HepG2 (cell line): ENCODE data around the gene CCDC157. TPM values are rescaled to one million over a fixed set of nuclear protein-coding genes. Genes with fewer than 3 reads are reported as not detected.

ENCODE experiments used
- ATAC-seq: fragments of 200-7000 bp; cut with Tn5 transposase; 3 replicates; pipeline ENCODE4 v1.9.1; 2020; ENCODE audit warnings: mild to moderate bottlenecking, moderate library complexity
- BruUV-seq: library from RNA; stranded (reverse); fragments of 400-500 nt; replicated peaks from 2 replicates; lab custom pipeline; 2021; lab: Mats Ljungman, UMichigan
- CTCF ChIA-PET: fragments of 300-600 bp; formaldehyde crosslinking; extraction: SDS; loops from one replicate; lab custom pipeline; 2021; ENCODE audit warnings: low total read pairs, inconsistent platforms, low intra/inter-chr PET ratio; lab: Yijun Ruan, JAX
- POLR2A ChIA-PET: fragments of 350-600 bp; sonication (Branson Sonifier 250); formaldehyde crosslinking; loops from one replicate; lab custom pipeline; 2020; ENCODE audit warnings: antibody characterized with exemption, inconsistent platforms; lab: Yijun Ruan, JAX
- DNase-seq: peaks from one replicate; pipeline ENCODE4 v3.0.0-alpha.2; 2015; ENCODE audit warnings: low spot score
- FAIRE-seq: peaks from 3 replicates; lab custom pipeline; 2011; peaks lifted over from hg19 to GRCh38; lab: Jason Lieb, UNC
- H2AFZ ChIP-seq: one replicate; pipeline ENCODE4 v1.6.1; 2011; ENCODE audit warnings: low read length, inconsistent platforms
- H3K27ac ChIP-seq: fragments of 300-600 bp; 3 replicates; pipeline ENCODE4 v1.8.0; 2011; ENCODE audit warnings: mixed run types, mild to moderate bottlenecking, mixed read lengths, low read length, inconsistent platforms; ENCODE audit not compliant: insufficient read depth; ENCODE audit errors: extremely low read length
- H3K27me3 ChIP-seq, 2 experiments: fragments of 200-600 bp in 1 of 2; 2 replicates in 1 of 2; 3 replicates in 1 of 2; pipeline versions ENCODE4 v1.6.0 to v1.8.0; 2011; ENCODE audit warnings: low read length in 2 of 2, mild to moderate bottlenecking in 2 of 2, moderate library complexity in 2 of 2, inconsistent platforms in 1 of 2; ENCODE audit not compliant: insufficient read depth in 2 of 2, control insufficient read depth in 1 of 2
- H3K36me3 ChIP-seq, 2 experiments: fragments of 200-600 bp in 1 of 2; replicated peaks in 1 of 2; 2 replicates in 1 of 2; 3 replicates in 1 of 2; pipeline versions ENCODE4 v1.5.1 to v1.8.0; 2011; ENCODE audit warnings: low read length in 2 of 2, inconsistent platforms in 1 of 2; ENCODE audit not compliant: insufficient read depth in 2 of 2, control insufficient read depth in 1 of 2
- H3K4me1 ChIP-seq: 2 replicates; pipeline ENCODE4 v1.5.1; 2012; ENCODE audit warnings: low read length, inconsistent platforms; ENCODE audit not compliant: insufficient read depth
- H3K4me2 ChIP-seq: 2 replicates; pipeline ENCODE4 v1.6.0; 2011; ENCODE audit warnings: low read depth, low read length, inconsistent platforms
- H3K4me3 ChIP-seq, 3 experiments: fragments of 200-600 bp in 1 of 3; sonication (generic), shearing (Covaris generic) in 1 of 3; replicated peaks in 1 of 3; 2 replicates each; pipeline ENCODE4 v1.5.1; 2011 to 2016; ENCODE audit warnings: low read length in 3 of 3, inconsistent platforms in 2 of 3, low read depth in 2 of 3, mild to moderate bottlenecking in 2 of 3, control low read depth in 1 of 3, mixed read lengths in 1 of 3; ENCODE audit not compliant: insufficient read depth in 1 of 3
- H3K79me2 ChIP-seq: one replicate; pipeline ENCODE4 v1.6.1; 2011; ENCODE audit warnings: low read length, inconsistent platforms; ENCODE audit not compliant: insufficient read depth
- H3K9ac ChIP-seq: 2 replicates; pipeline ENCODE4 v1.6.0; 2011; ENCODE audit warnings: mild to moderate bottlenecking, low read depth, low read length, inconsistent platforms; ENCODE audit not compliant: insufficient read depth
- H3K9me3 ChIP-seq: 2 replicates; pipeline ENCODE4 v1.5.1; 2012; ENCODE audit warnings: mild to moderate bottlenecking, low read length
- H4K20me1 ChIP-seq: 2 replicates; pipeline ENCODE4 v1.6.0; 2011; ENCODE audit warnings: inconsistent platforms, mild to moderate bottlenecking, low read length, moderate library complexity; ENCODE audit not compliant: insufficient read depth
- CCDC6 ChIP-seq: sonication (generic); formaldehyde crosslinking; IDR thresholded peaks from 2 replicates; pipeline ENCODE4 v1.8.1; 2022; ENCODE audit warnings: mild to moderate bottlenecking, missing genetic modification reagents, moderate library complexity
- CHD2 ChIP-seq: IDR thresholded peaks from 2 replicates; pipeline ENCODE4 v1.6.1; 2011; ENCODE audit warnings: low read depth, low read length, improper control_type of control experiment
- HDAC6 ChIP-seq: fragments of 200-600 bp; sonication (generic); IDR thresholded peaks from 2 replicates; pipeline ENCODE4 v1.7.0; 2017; ENCODE audit warnings: mild to moderate bottlenecking, antibody characterized with exemption, low read length, low read depth
- HMG20A ChIP-seq: IDR thresholded peaks from 2 replicates; pipeline ENCODE4 v1.6.1; 2016; ENCODE audit warnings: borderline replicate concordance
- KDM1A ChIP-seq: IDR thresholded peaks from 2 replicates; pipeline ENCODE4 v1.6.1; 2016; ENCODE audit warnings: missing compliant biosample characterization
- TGIF2 ChIP-seq: IDR thresholded peaks from 2 replicates; pipeline ENCODE4 v1.6.1; 2016; ENCODE audit warnings: control low read depth, missing compliant biosample characterization
- YEATS2 ChIP-seq: sonication (generic); formaldehyde crosslinking; IDR thresholded peaks from 2 replicates; pipeline ENCODE4 v1.4.0; 2020; ENCODE audit warnings: missing genetic modification reagents, borderline replicate concordance
- ZBTB7A ChIP-seq: sonication (generic); formaldehyde crosslinking; IDR thresholded peaks from 2 replicates; pipeline ENCODE4 v1.8.0; 2022; ENCODE audit warnings: mild to moderate bottlenecking, missing genetic modification reagents
- ZFY ChIP-seq: sonication (generic); formaldehyde crosslinking; IDR thresholded peaks from 2 replicates; pipeline ENCODE4 v1.4.0; 2020; ENCODE audit warnings: missing genetic modification reagents
- ZNF644 ChIP-seq: IDR thresholded peaks from 2 replicates; pipeline ENCODE4 v1.6.1; 2016; ENCODE audit warnings: low read depth
- ZNF672 ChIP-seq: sonication (generic); formaldehyde crosslinking; IDR thresholded peaks from 2 replicates; pipeline ENCODE4 v1.8.1; 2022; ENCODE audit warnings: missing genetic modification reagents
- ZSCAN12 ChIP-seq: sonication (generic); formaldehyde crosslinking; IDR thresholded peaks from 2 replicates; pipeline ENCODE4 v1.9.0; 2021; ENCODE audit warnings: mild to moderate bottlenecking, missing genetic modification reagents
- whole genome bisulfite sequencing: methylation state at CpG from one replicate; pipeline ENCODE4 v1.1.6; 2017; ENCODE audit warnings: low lambda C conversion rate; 5-methylcytosine and 5-hydroxymethylcytosine counted together
- in situ Hi-C: cut with HindIII; loops from 2 replicates; pipeline ENCODE4 v1.10.0; 2017; ENCODE audit warnings: low pct_unique_long_range_greater_than_20kb; ENCODE audit not compliant: extremely low pct_ligation_motif_present
- intact Hi-C: fragments of 100-400 bp; cut with micrococcal nuclease; formaldehyde crosslinking; loops from one replicate; pipeline ENCODE4 v1.10.0; 2022; ENCODE audit not compliant: unreplicated experiment
- polyA plus RNA-seq, 8 experiments: library from polyadenylated mRNA; depleted of rRNA in 3 of 8; stranded (reverse) in 7 of 8; unstranded in 1 of 8; fragments of >200 nt; fragmentation: Illumina TruSeq in 4 of 8; extraction: Trizol in 4 of 8; gene quantifications; 2 replicates each; pipeline versions ENCODE4 v1.2.1 to v1.2.3, GENCODE V29; 2011 to 2016; ENCODE audit warnings: low read depth in 4 of 8, missing spikeins in 1 of 8, mixed read lengths in 1 of 8; ENCODE audit not compliant: insufficient read depth in 1 of 8
- total RNA-seq, 5 experiments: library from RNA; depleted of rRNA; stranded (reverse); fragments of >200 nt; fragmentation: Illumina TruSeq; extraction: Trizol; gene quantifications; 2 replicates each; pipeline ENCODE4 v1.2.3, GENCODE V29; 2016; ENCODE audit warnings: low read depth in 1 of 5
- TF ChIP-seq, protein P1 (sequence below): sonication (generic); formaldehyde crosslinking; IDR thresholded peaks from 2 replicates; pipeline ENCODE4 v1.4.0; 2020; ENCODE audit warnings: missing genetic modification reagents, borderline replicate concordance
- TF ChIP-seq, protein P2 (sequence below): sonication (generic); formaldehyde crosslinking; IDR thresholded peaks from 2 replicates; pipeline ENCODE4 v1.5.0; 2020; ENCODE audit warnings: mild to moderate bottlenecking, missing genetic modification reagents, borderline replicate concordance
- TF ChIP-seq, protein P3 (sequence below): sonication (generic); formaldehyde crosslinking; IDR thresholded peaks from 2 replicates; pipeline ENCODE4 v1.5.0; 2020; ENCODE audit warnings: mild to moderate bottlenecking, missing genetic modification reagents

The CCDC157 gene
- total and polyA plus RNA-seq, 2 of the 13 experiments (the other 11 are each of a cell fraction or from before 2014, with no cell fraction given), result 1.4 to 1.6 TPM

DNA sequence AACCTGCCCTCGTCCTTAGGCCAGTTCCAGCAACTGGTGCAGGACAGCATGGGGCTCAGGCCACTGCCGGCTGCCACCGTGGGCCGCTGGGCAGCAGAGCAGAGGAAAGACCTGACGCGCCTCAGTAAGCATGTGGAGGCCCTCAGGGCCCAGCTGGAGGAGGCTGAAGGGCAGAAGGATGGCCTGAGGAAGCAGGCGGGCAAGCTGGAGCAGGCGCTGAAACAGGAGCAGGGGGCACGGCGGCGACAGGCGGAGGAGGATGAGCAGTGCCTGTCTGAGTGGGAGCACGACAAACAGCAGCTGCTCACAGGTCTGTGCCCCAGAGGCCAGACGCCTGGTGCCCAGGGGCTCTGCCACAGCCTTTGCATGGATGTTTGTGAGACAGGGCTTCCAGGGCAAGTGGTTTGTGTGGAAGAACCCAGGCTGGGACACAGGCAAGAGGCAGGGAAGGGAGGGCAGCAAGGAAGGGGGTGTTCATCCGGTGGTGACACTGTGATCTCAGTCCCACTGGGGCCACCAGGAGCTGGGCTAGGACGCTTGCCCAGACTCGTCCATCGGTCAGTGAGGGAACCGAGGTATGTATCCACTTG lies 13.9 kb downstream of the CCDC157 start (continued):
- TF ChIP-seq ZNF644 (CRISPR knock-in tag) (no peak), TGIF2 (CRISPR knock-in tag) (no peak)
- TF ChIP-seq, protein P1, sequence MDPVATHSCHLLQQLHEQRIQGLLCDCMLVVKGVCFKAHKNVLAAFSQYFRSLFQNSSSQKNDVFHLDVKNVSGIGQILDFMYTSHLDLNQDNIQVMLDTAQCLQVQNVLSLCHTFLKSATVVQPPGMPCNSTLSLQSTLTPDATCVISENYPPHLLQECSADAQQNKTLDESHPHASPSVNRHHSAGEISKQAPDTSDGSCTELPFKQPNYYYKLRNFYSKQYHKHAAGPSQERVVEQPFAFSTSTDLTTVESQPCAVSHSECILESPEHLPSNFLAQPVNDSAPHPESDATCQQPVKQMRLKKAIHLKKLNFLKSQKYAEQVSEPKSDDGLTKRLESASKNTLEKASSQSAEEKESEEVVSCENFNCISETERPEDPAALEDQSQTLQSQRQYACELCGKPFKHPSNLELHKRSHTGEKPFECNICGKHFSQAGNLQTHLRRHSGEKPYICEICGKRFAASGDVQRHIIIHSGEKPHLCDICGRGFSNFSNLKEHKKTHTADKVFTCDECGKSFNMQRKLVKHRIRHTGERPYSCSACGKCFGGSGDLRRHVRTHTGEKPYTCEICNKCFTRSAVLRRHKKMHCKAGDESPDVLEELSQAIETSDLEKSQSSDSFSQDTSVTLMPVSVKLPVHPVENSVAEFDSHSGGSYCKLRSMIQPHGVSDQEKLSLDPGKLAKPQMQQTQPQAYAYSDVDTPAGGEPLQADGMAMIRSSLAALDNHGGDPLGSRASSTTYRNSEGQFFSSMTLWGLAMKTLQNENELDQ, result no peak

DNA sequence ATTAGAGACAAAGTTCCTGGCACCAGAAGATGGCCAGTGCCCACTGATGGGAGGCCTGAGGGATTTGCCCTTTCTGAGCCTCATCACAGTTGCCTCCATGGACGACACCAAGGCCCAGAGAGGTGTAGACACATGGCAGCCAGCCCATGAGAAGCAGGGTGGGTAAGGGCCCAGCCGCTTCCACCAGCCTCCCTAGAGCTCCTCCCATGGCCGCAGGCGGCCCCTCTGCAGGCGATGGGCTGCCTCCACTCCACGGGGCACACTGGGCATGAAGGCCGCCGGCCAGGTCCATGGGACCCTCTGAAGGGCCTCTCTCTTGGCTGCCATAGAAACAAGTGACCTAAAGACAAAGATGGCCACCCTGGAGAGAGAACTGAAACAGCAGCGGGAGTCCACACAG lies 14.5 kb downstream of the CCDC157 start:
- DNase-seq, result no peak
- no peaks in the 10 kb centered on the region for H3K27me3 ChIP-seq
- intact Hi-C loops, result no loop called here
- no peak overlapping the region for H3K27ac ChIP-seq
- TF ChIP-seq ZSCAN12 (CRISPR knock-in tag), result no peak
- no peak for TF ChIP-seq CCDC6 (CRISPR knock-in tag)
- no peak for TF ChIP-seq ZNF672 (CRISPR knock-in tag)
- no peak for TF ChIP-seq HDAC6
- TF ChIP-seq, protein P2, sequence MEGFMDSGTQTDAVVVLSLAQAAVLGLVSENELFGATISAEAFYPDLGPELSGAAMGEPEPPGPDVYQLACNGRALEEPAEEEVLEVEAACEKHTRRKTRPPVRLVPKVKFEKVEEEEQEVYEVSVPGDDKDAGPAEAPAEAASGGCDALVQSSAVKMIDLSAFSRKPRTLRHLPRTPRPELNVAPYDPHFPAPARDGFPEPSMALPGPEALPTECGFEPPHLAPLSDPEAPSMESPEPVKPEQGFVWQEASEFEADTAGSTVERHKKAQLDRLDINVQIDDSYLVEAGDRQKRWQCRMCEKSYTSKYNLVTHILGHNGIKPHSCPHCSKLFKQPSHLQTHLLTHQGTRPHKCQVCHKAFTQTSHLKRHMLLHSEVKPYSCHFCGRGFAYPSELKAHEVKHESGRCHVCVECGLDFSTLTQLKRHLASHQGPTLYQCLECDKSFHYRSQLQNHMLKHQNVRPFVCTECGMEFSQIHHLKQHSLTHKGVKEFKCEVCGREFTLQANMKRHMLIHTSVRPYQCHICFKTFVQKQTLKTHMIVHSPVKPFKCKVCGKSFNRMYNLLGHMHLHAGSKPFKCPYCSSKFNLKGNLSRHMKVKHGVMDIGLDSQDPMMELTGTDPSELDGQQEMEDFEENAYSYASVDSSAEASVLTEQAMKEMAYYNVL (CRISPR knock-in tag), result no peak
- TF ChIP-seq HMG20A (CRISPR knock-in tag), result no peak
- TF ChIP-seq, protein P3, sequence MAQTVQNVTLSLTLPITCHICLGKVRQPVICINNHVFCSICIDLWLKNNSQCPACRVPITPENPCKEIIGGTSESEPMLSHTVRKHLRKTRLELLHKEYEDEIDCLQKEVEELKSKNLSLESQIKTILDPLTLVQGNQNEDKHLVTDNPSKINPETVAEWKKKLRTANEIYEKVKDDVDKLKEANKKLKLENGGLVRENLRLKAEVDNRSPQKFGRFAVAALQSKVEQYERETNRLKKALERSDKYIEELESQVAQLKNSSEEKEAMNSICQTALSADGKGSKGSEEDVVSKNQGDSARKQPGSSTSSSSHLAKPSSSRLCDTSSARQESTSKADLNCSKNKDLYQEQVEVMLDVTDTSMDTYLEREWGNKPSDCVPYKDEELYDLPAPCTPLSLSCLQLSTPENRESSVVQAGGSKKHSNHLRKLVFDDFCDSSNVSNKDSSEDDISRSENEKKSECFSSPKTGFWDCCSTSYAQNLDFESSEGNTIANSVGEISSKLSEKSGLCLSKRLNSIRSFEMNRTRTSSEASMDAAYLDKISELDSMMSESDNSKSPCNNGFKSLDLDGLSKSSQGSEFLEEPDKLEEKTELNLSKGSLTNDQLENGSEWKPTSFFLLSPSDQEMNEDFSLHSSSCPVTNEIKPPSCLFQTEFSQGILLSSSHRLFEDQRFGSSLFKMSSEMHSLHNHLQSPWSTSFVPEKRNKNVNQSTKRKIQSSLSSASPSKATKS, result no peak
- no peak for TF ChIP-seq KDM1A (CRISPR knock-in tag)
- TF ChIP-seq YEATS2, result no peak
- no peak for TF ChIP-seq ZBTB7A (CRISPR knock-in tag)
- TF ChIP-seq ZFY (CRISPR knock-in tag), result no peak
- no peak for TF ChIP-seq CHD2
- TF ChIP-seq, all 625 proteins: peak for 0
- ChIA-PET CTCF (no interaction called here), POLR2A (no interaction called here)
- Histone ChIP-seq H3K9ac (no peak overlapping the region), H3K79me2 (no peaks in the 10 kb centered on the region), H3K4me1 (no peaks in the 10 kb centered on the region), H3K4me3 (no peak overlapping the region), H4K20me1 (no peaks in the 10 kb centered on the region), H3K9me3 (no peaks in the 10 kb centered on the region), H2AFZ (no peak overlapping the region), H3K4me2 (no peak overlapping the region), H3K36me3 (no peaks in the 10 kb centered on the region)
- in situ Hi-C loops, result no loop called here
- FAIRE-seq (no peak), ATAC-seq (no peak)
- 85% methylated on average over 3 of the region's 9 CpGs for WGBS
- BruUV-seq, result no TSS peak
